ENCODE data around the gene STARD10. TPM values are rescaled to one million over a fixed set of nuclear protein-coding genes. Genes with fewer than 3 reads are reported as not detected.

Gene STARD10
- total RNA-seq, 1 experiment from 2014 or later = 55.1 TPM

GRCh38 chr11:72826942-72827480 lies 33.2 kb upstream of the STARD10 start:
- CTCF ChIA-PET = no interaction called here
- H3K4me3 Mint-ChIP-seq (ENCODE audit: low read depth, unreplicated experiment) = no peak overlapping the region
- intact Hi-C loops (cut with micrococcal nuclease; ENCODE audit: unreplicated experiment) = no loop called here

DNA sequence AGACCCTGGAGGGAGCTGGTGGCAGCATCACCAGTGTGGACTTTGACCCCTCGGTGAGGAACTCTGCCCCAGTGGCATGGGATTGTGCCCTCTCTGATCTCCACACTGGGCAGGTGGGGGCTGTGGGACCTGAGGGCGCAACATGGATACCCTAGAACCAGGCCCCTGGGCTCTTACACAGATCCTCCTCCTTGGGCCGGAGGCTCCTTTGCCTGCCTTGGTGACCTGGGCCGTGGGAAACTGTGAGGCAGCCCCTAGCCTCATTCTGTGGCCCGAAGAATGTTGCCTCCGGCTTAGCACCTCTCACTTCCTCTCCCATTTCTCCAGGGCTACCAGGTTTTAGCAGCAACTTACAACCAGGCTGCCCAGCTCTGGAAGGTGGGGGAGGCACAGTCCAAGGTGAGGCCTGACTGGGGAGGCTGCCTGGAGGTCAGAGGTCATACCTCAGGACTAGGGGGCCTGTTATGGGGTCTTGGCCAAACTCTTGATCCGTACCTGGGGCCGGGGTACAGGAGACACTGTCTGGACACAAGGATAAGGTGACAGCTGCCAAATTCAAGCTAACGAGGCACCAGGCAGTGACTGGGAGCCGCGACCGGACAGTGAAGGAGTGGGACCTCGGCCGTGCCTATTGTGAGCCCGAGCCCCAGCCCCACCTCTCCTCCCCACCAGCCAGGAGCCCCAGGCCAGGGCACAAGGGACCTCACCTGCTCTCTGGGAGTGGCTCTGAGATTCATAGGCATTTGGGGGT lies 32.5 kb upstream of the STARD10 start:
- BruUV-seq (replicated peaks) = no TSS peak
- H3K4me3 Mint-ChIP-seq (ENCODE audit: low read depth, unreplicated experiment) = no peak overlapping the region
- intact Hi-C loops (cut with micrococcal nuclease; ENCODE audit: unreplicated experiment) = no loop called here
- no peaks in the 10 kb centered on the region for H3K27me3 Mint-ChIP-seq (ENCODE audit: unreplicated experiment)
- peaks cover 7% of the 10 kb centered on the region for H3K36me3 Mint-ChIP-seq (ENCODE audit: insufficient read depth, unreplicated experiment)
- no peak overlapping the region for H3K27ac Mint-ChIP-seq (ENCODE audit: unreplicated experiment)
- no peak for TF ChIP-seq CTCF (IDR thresholded peaks at IDR 0.05; ENCODE audit: unreplicated experiment)
- no peak for DNase-seq
- no peaks in the 10 kb centered on the region for H3K9me3 Mint-ChIP-seq (ENCODE audit: low read depth, unreplicated experiment)
- H3K4me1 Mint-ChIP-seq (ENCODE audit: low read depth, unreplicated experiment) = no peaks in the 10 kb centered on the region
- CTCF ChIA-PET = no interaction called here

More at GRCh38 chr11:72826942-72827480, 33.2 kb upstream of the STARD10 start:
- H3K9me3 Mint-ChIP-seq (ENCODE audit: low read depth, unreplicated experiment) = no peaks in the 10 kb centered on the region
- no peak overlapping the region for H3K27ac Mint-ChIP-seq (ENCODE audit: unreplicated experiment)
- peaks cover under 1% of the 10 kb centered on the region for H3K36me3 Mint-ChIP-seq (ENCODE audit: insufficient read depth, unreplicated experiment)
- H3K4me1 Mint-ChIP-seq (ENCODE audit: low read depth, unreplicated experiment) = no peaks in the 10 kb centered on the region
- TF ChIP-seq CTCF (IDR thresholded peaks at IDR 0.05; ENCODE audit: unreplicated experiment) = no peak
- BruUV-seq (replicated peaks) = no TSS peak
- no peak for DNase-seq
- no peaks in the 10 kb centered on the region for H3K27me3 Mint-ChIP-seq (ENCODE audit: unreplicated experiment)

DNA sequence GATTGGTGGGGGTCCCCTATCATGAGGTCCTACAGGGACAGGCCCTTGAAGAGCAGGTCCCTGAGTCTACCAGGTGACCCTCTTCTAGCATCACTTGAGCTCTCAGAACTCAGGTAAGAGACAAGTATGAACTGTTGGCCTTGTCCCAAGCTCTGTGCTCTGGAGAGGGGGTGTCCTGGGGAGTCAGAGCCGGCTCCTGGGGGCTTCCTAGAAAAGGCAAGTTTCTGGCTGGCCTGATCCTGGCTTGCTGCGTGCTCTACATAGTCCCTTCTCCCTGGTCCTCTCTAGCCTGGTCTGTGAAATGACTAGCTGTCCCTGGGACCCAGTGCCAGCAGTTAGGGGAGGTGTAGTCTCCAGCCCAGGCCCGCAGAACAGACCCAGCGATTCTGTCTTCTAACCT lies 31.8 kb upstream of the STARD10 start:
- intact Hi-C loops (cut with micrococcal nuclease; ENCODE audit: unreplicated experiment) = no loop called here
- Mint-ChIP-seq H3K4me3 (ENCODE audit: low read depth, unreplicated experiment) (no peak overlapping the region), H3K9me3 (ENCODE audit: low read depth, unreplicated experiment) (no peaks in the 10 kb centered on the region), H3K4me1 (ENCODE audit: low read depth, unreplicated experiment) (no peaks in the 10 kb centered on the region), H3K27me3 (ENCODE audit: unreplicated experiment) (no peaks in the 10 kb centered on the region), H3K27ac (ENCODE audit: unreplicated experiment) (no peak overlapping the region), H3K36me3 (ENCODE audit: insufficient read depth, unreplicated experiment) (peaks cover 9% of the 10 kb centered on the region)
- no peak for TF ChIP-seq CTCF (IDR thresholded peaks at IDR 0.05; ENCODE audit: unreplicated experiment)
- no peak for DNase-seq
- BruUV-seq (replicated peaks) = no TSS peak
- CTCF ChIA-PET = no interaction called here

- H3K27ac Mint-ChIP-seq (ENCODE audit: unreplicated experiment) = no peak overlapping the region
- BruUV-seq (replicated peaks) = no TSS peak
- CTCF ChIA-PET = no interaction called here
- H3K9me3 Mint-ChIP-seq (ENCODE audit: low read depth, unreplicated experiment) = no peaks in the 10 kb centered on the region
- no peaks in the 10 kb centered on the region for H3K4me1 Mint-ChIP-seq (ENCODE audit: low read depth, unreplicated experiment)
- no peak for TF ChIP-seq CTCF (IDR thresholded peaks at IDR 0.05; ENCODE audit: unreplicated experiment)
- intact Hi-C loops (cut with micrococcal nuclease; ENCODE audit: unreplicated experiment) = no loop called here
- no peak for DNase-seq
- no peaks in the 10 kb centered on the region for H3K27me3 Mint-ChIP-seq (ENCODE audit: unreplicated experiment)
- peaks cover 9% of the 10 kb centered on the region for H3K36me3 Mint-ChIP-seq (ENCODE audit: insufficient read depth, unreplicated experiment)
- H3K4me3 Mint-ChIP-seq (ENCODE audit: low read depth, unreplicated experiment) = no peak overlapping the region
Observed at GRCh38 chr11:72824811-72825505, 31.1 kb upstream of the STARD10 start.
